ENCODE data around the gene EGLN1. TPM values are rescaled to one million over a fixed set of nuclear protein-coding genes. Genes with fewer than 3 reads are reported as not detected.

EGLN1 gene
- total RNA-seq, 2 donors from 2014 or later = 53.6 to 85.0 TPM

DNA sequence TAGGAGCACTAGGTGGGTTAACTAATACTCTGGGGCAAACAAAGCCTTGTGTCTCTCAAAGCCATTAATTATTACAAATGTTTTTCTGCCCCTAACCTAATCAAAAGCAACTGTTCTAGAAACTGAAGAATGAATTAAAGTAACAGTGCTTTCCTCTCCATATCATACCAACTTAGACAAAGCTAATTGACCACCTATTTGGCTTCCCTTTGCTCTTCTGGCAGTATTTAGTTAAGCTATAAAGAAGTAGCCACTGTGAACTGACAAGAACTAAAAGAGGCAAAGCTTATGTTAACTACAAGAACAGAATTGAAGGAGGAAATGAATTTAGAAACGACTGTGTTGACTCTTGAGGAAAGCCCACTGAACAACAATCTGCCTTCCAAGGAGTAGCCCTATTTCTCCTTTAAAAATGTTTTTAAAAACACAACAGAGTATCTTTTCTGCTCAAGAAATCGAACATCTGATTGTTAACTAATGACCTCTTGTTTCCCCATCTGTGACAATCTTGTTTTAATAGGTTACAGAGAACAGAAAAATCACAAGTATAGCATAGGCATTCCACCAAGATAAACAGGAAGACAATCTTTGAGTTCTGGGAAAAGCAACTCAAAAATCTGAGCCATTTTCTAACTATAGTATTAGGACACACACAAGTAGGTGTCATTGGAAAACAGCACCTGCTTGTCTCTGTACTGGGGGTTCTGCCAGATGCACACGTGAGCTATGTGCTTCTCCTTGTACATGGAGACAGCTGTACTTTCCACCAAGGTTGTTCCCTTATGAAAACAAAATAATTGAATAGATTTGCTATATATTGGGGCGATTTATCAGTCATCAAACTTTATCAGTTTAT, 3.1 kb upstream of the EGLN1 start:
- intact Hi-C loops (cut with DNase I) = loop anchor here in 1 of 2 donors (5.0 kb wide), 1 partner anchor 102 kb away; the partner anchor contains the start of gene TSNAX
- ATAC-seq = no peak
- peak; percentile 73 for DNase-seq

DNA sequence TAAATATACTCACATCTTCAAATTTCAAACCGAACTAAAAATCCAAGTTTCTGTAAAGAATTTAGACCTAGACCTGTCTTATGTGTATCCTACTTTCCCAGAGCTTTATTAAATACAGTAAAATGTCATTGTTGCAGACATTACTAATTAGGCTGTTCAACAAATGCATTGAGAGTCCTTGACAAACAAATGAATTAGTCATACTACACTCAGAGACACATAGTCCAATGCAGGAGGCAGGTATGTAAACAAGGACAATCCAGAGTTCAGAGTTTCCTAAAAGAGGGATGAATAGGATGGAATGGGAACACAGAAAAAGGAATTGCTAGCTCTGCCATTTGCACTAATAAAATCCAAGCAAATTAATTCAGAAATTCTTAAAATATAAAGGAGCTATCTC, 1.6 kb upstream of the EGLN1 start:
- intact Hi-C loops (cut with DNase I) = loop anchor here in 1 of 2 donors (2.0 kb wide), 1 partner anchor 65 kb away; no protein-coding TSS in a partner anchor

DNA sequence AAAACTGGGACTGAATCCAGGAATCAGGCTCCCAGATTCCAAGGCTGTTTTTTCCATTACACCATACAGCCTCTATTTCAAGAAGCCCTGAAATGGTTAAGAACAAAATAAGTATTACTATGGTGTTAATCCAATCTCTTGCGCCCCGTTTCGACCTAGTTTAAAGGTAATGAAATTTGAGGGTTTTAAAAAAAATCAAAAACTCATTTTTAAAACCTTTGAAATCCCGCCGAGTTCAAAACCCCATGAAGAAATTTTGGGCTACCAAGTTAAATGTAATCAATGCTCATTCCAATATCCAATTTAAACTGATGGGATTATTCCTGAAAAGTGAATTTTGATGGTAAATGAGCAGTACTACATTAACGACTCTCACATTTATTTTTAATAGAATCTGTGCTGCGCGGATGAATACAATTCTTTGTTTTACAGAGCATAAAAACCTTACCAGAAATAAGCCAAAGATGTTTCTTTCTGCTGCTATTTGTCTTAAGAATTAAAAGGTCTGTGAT, 767 bp upstream of the EGLN1 start:
- intact Hi-C loops (cut with DNase I) = loop anchor here in 1 of 2 donors (2.0 kb wide), 1 partner anchor 64 kb away; no protein-coding TSS in a partner anchor
- DNase-seq (no peak), ATAC-seq (no peak)

More for the DNA sequence above, 1.6 kb upstream of the EGLN1 start:
- ATAC-seq (no peak), DNase-seq (no peak)

DNA sequence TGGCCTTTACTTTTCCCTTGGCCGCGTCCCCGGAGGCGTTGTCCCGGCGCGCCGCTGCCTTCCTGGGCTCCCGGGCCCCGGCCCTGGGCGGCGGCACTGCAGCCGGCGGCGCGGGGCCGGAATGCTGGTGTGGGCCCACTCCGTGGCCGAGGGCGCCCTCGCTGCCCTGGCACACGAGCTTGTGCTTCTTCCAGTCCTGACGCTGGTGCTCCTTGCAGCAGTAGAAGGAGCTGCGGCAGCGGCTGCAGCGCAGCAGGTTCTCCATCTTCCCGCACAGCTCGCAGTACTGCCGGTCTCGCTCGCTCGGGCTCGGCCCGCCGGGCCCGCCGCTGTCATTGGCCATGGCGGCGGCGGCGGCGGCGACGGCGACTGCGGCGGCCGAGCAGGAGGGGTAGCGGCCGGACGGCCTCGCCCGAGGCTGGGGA, 529 bp downstream of the EGLN1 start:
- DNase-seq = peak; percentile 55
- intact Hi-C loops (cut with DNase I) = no loop called here

GRCh38 chr1:231420959-231421545, 1.0 kb downstream of the EGLN1 start:
- DNase-seq = peak; percentile 56
- peak; percentile 4 to 12 for ATAC-seq
- intact Hi-C loops (cut with DNase I) = no loop called here

More for the DNA sequence above, 529 bp downstream of the EGLN1 start:
- ATAC-seq = peak; percentile 47 to 56

GRCh38 chr1:231420299-231420958, 1.7 kb downstream of the EGLN1 start:
- no peak for ATAC-seq
- intact Hi-C loops (cut with DNase I) = no loop called here
- DNase-seq = no peak

DNA sequence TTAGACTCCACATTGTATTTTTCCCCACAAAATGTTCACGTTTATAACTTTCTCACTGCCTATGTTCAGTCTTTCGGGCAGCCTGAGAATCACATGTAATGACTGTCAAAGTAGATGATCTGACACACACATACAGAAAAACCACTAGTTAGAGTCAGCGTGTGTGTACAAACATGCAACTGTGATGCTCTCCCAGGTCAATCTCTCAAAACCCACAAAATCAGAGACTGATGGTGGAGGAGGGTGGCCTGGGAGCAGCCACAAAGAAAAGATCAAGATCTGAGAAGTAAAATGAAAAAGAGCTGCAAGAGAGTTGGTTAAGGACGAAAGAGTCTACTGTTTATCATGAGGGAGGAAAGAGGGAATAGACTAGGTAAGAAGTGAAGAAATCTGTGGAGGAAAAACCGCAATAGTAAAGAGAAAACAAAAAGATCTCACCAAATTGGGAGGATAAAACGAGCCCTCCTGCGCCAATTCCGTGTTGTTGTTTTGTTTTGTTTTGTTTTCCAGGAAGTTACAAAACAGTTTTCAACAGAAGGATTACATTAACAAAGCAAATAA, 2.3 kb downstream of the EGLN1 start:
- intact Hi-C loops (cut with DNase I) = loop anchor here in 1 of 2 donors (10.0 kb wide), 1 partner anchor 55 kb away; no protein-coding TSS in a partner anchor
- DNase-seq (no peak), ATAC-seq (no peak)

DNA sequence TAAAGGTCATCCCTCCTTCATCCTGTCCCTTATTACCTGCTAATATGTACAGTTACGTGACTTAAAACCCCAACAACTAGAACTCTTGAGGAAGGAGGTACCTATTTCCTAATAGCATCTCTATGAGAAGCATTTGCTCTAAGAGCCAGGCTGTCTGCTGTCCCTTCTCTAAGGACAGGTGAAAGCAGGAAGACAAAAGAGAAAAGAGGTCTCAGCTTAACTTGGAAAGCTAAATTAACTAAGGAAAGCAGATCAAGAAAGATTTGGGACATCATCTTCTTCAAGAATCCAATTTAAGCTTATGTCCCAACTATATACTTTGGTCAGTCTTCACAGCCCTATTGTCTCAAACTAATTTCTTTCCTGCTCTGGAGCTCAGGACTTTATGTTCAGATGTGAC, 2.9 kb downstream of the EGLN1 start:
- intact Hi-C loops (cut with DNase I) = loop anchor here in 1 of 2 donors (10.0 kb wide), 1 partner anchor 54 kb away; no protein-coding TSS in a partner anchor
- ATAC-seq = no peak
- no peak for DNase-seq

- ATAC-seq (no peak), DNase-seq (no peak)
- intact Hi-C loops (cut with DNase I) = loop anchor here in 1 of 2 donors (10.0 kb wide), 1 partner anchor 54 kb away; no protein-coding TSS in a partner anchor
These were observed 3.4 kb downstream of the EGLN1 start for GRCh38 chr1:231418741-231419107.

DNA sequence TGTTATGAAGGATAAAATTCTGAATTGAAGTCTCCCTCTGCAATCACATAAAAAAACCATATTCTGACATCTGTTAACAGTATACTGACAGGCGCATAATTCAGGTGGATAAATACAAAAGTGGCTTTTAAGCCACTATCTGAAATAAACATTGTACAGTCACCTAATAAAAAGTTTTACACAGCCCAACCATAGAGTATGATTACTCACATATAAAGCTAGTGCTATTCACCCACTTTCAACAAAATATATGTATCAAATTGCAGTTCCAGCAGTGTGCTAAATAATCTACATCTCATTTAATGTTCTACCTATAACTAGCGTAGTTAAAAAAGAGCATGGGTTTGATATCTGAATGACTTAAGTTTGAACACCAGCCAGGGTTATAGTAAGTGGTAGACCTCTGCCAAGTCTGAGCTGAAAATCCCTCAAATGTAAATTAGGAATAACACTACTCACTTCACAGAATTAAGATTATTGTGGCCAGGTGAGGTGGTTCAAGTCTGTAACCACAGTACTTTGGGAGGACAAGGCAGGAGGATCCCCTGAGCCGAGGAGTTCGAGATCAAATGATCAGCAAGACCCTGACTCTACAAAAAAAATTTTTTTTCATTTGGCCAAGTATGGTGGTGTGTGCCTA, 3.9 kb downstream of the EGLN1 start:
- no peak for DNase-seq
- intact Hi-C loops (cut with DNase I) = loop anchor here in 1 of 2 donors (10.0 kb wide), 1 partner anchor 53 kb away; no protein-coding TSS in a partner anchor
- ATAC-seq = no peak

- ATAC-seq (no peak), DNase-seq (no peak)
- intact Hi-C loops (cut with DNase I) = loop anchor here in 1 of 2 donors (10.0 kb wide), 1 partner anchor 53 kb away; no protein-coding TSS in a partner anchor
These were observed 4.6 kb downstream of the EGLN1 start for GRCh38 chr1:231417513-231417912.

- ATAC-seq = no peak
- intact Hi-C loops (cut with DNase I) = loop anchor here in 1 of 2 donors (10.0 kb wide), 1 partner anchor 52 kb away; no protein-coding TSS in a partner anchor
These were observed 5.2 kb downstream of the EGLN1 start for GRCh38 chr1:231416901-231417300.

GRCh38 chr1:231415018-231415583, 7.0 kb downstream of the EGLN1 start:
- no peak for ATAC-seq
- intact Hi-C loops (cut with DNase I) = loop anchor here in 1 of 2 donors (10.0 kb wide), 1 partner anchor 50 kb away; no protein-coding TSS in a partner anchor
- no peak for DNase-seq

More at GRCh38 chr1:231416901-231417300, 5.2 kb downstream of the EGLN1 start:
- no peak for DNase-seq

DNA sequence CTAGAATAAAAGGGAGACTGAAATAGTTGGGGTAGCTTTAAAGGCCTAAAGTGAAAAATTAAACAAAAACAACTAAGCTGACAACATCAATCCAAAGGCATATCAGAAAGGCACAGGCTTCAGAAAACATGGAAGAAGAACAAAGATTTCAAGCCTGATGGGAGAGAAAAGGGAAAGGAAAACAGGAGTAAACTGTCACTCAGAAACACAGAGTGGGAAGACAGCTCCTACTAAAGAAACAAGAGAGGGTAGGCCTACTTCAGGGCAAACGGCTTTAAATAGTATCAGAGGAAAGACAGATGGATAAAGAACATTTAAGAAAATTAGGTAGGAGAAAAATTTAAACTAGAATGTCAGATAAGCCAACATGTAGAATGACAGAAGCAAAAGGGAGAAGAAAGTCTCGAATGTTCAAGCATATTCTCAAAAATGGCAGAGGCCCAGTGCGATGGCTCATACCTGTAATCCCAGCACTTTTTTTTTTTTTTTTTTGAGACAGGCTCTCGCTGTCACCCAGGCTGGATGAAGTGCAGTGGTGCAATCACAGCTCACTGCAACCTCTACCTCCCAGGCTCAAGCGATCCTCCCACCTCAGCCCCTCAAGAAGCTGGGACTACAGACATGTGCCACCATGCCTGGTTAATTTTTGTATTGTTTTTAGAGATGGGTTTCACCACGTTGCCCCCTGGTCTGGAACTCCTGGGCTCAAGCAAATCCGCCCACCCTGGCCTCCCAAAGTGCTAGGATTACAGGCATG, 7.6 kb downstream of the EGLN1 start:
- intact Hi-C loops (cut with DNase I) = loop anchor here in 1 of 2 donors (10.0 kb wide), 1 partner anchor 50 kb away; no protein-coding TSS in a partner anchor
- no peak for DNase-seq
- ATAC-seq = peak in 1 of 2 donors; percentile 19

- intact Hi-C loops (cut with DNase I) = loop anchor here in 1 of 2 donors (10.0 kb wide), 1 partner anchor 49 kb away; no protein-coding TSS in a partner anchor
- no peak for ATAC-seq
- no peak for DNase-seq
These were observed 8.4 kb downstream of the EGLN1 start for GRCh38 chr1:231413749-231414082.

GRCh38 chr1:231411036-231411531, 11.0 kb downstream of the EGLN1 start:
- intact Hi-C loops (cut with DNase I) = loop anchor here in 1 of 2 donors (10.0 kb wide), 1 partner anchor 46 kb away; no protein-coding TSS in a partner anchor
- no peak for DNase-seq
- ATAC-seq = no peak
